GM12878 (cell line): ENCODE results near the gene YIF1A. TPM values are rescaled to one million over a fixed set of nuclear protein-coding genes. Genes with fewer than 3 reads are reported as not detected.

Experiments
- CEBPB ChIP-seq, 2 experiments: fragments of 150-350 bp in 1 of 2; IDR thresholded peaks; 2 replicates each; pipeline ENCODE4 v1.6.1; 2012 to 2014; ENCODE audit warnings: low read depth in 2 of 2, low read length in 2 of 2, borderline replicate concordance in 1 of 2, inconsistent platforms in 1 of 2
- IRF5 ChIP-seq: fragments of 450-650 bp; IDR thresholded peaks from 2 replicates; pipeline ENCODE4 v1.6.1; 2017; ENCODE audit warnings: borderline replicate concordance
- MEF2B ChIP-seq: fragments of 450-650 bp; IDR thresholded peaks from 2 replicates; pipeline ENCODE4 v1.6.1; 2018; ENCODE audit warnings: mild to moderate bottlenecking, moderate library complexity; ENCODE audit not compliant: partially characterized antibody, poor library complexity, severe bottlenecking
- MYB ChIP-seq: fragments of 150-350 bp; IDR thresholded peaks from 2 replicates; pipeline ENCODE4 v1.6.1; 2014; ENCODE audit warnings: mild to moderate bottlenecking, low read depth, low read length, borderline replicate concordance
- POLR2A ChIP-seq: IDR thresholded peaks from 2 replicates; pipeline ENCODE4 v1.6.1; 2011; ENCODE audit warnings: low read depth, mild to moderate bottlenecking, low read length
- POLR2AphosphoS5 ChIP-seq: IDR thresholded peaks from 2 replicates; pipeline ENCODE4 v1.6.1; 2011; ENCODE audit warnings: mild to moderate bottlenecking, low read length, inconsistent platforms
- RB1 ChIP-seq: fragments of 450-650 bp; formaldehyde crosslinking; IDR thresholded peaks from 2 replicates; pipeline ENCODE4 v1.6.1; 2017; ENCODE audit warnings: mild to moderate bottlenecking, borderline replicate concordance
- SKIL ChIP-seq: fragments of 450-650 bp; IDR thresholded peaks from 2 replicates; pipeline ENCODE4 v1.6.1; 2017; ENCODE audit warnings: mild to moderate bottlenecking, low read depth, inconsistent platforms; ENCODE audit not compliant: poor library complexity, severe bottlenecking
- SP1 ChIP-seq: IDR thresholded peaks from one replicate; pipeline ENCODE4 v1.6.1; 2011; ENCODE audit warnings: low read depth, low read length
- ZNF24 ChIP-seq: fragments of 450-650 bp; IDR thresholded peaks from 2 replicates; pipeline ENCODE4 v1.6.1; 2017; ENCODE audit warnings: antibody characterized with exemption, mild to moderate bottlenecking
- ZNF592 ChIP-seq: fragments of 450-650 bp; IDR thresholded peaks from 2 replicates; pipeline ENCODE4 v1.6.1; 2017; ENCODE audit warnings: mild to moderate bottlenecking, moderate library complexity
- ZSCAN29 ChIP-seq: fragments of 450-650 bp; IDR thresholded peaks from 2 replicates; pipeline ENCODE4 v1.6.1; 2017; ENCODE audit warnings: mild to moderate bottlenecking, moderate library complexity
- ZZZ3 ChIP-seq: IDR thresholded peaks from 2 replicates; pipeline ENCODE4 v1.6.1; 2011; ENCODE audit warnings: low read depth; ENCODE audit not compliant: control insufficient read depth, insufficient read length
- polyA plus RNA-seq, 11 experiments: library from polyadenylated mRNA; depleted of rRNA in 4 of 11; unstranded in 6 of 11; stranded (reverse) in 5 of 11; fragments of >200 nt; fragmentation: Nextera tagmentation in 4 of 11; fragmentation: Illumina TruSeq in 1 of 11; extraction: Ambion mirVana in 4 of 11; extraction: Trizol in 1 of 11; gene quantifications; 1 replicate in 1 of 11; 2 replicates in 10 of 11; pipeline versions ENCODE4 v1.2.1 to v1.2.3, GENCODE V29; 2011 to 2016; ENCODE audit warnings: inconsistent platforms in 2 of 11, missing spikeins in 2 of 11, low read depth in 1 of 11
- total RNA-seq, 4 experiments: library from RNA; depleted of rRNA in 3 of 4; stranded (reverse); fragments of >200 nt in 3 of 4; fragmentation: Illumina TruSeq in 1 of 4; extraction: Trizol in 1 of 4; gene quantifications; 2 replicates each; pipeline versions ENCODE4 v1.2.1 to v1.2.3, GENCODE V29; 2013 to 2021
- TF ChIP-seq, protein P1 (sequence below): fragments of 450-650 bp; IDR thresholded peaks from 2 replicates; pipeline ENCODE4 v1.6.1; 2017; ENCODE audit warnings: mild to moderate bottlenecking, moderate library complexity
- TF ChIP-seq, protein P2 (sequence below): IDR thresholded peaks from 2 replicates; pipeline ENCODE4 v1.6.1; 2011; ENCODE audit warnings: low read depth, mild to moderate bottlenecking, low read length, moderate library complexity, borderline replicate concordance; ENCODE audit errors: extremely low read depth

YIF1A gene
- total and polyA plus RNA-seq, 10 of the 15 experiments (the other 5 are each of a cell fraction or from before 2014, with no cell fraction given): 6.6 to 128 (median 71.7) TPM

GRCh38 chr11:66267379-66268243, 21.3 kb downstream of the YIF1A start (continued):
- TF ChIP-seq ZNF592 (no peak), POLR2A (peak; percentile 68), IRF5 (no peak), SP1 (no peak), ZNF24 (no peak), MEF2B (peak; percentile 49), ZZZ3 (no peak), RB1 (0 out of 2 replicates have a peak, but pooled peaks have one; percentile 11), ZSCAN29 (no peak), CEBPB (IDR thresholded peaks at IDR 0.05; ENCODE audit: borderline replicate concordance in 1 of 2, low read depth in 2 of 2, low read length in 2 of 2) (no peak), SKIL (peak; percentile 48), POLR2AphosphoS5 (no peak), MYB (no peak)
- TF ChIP-seq, protein P1, sequence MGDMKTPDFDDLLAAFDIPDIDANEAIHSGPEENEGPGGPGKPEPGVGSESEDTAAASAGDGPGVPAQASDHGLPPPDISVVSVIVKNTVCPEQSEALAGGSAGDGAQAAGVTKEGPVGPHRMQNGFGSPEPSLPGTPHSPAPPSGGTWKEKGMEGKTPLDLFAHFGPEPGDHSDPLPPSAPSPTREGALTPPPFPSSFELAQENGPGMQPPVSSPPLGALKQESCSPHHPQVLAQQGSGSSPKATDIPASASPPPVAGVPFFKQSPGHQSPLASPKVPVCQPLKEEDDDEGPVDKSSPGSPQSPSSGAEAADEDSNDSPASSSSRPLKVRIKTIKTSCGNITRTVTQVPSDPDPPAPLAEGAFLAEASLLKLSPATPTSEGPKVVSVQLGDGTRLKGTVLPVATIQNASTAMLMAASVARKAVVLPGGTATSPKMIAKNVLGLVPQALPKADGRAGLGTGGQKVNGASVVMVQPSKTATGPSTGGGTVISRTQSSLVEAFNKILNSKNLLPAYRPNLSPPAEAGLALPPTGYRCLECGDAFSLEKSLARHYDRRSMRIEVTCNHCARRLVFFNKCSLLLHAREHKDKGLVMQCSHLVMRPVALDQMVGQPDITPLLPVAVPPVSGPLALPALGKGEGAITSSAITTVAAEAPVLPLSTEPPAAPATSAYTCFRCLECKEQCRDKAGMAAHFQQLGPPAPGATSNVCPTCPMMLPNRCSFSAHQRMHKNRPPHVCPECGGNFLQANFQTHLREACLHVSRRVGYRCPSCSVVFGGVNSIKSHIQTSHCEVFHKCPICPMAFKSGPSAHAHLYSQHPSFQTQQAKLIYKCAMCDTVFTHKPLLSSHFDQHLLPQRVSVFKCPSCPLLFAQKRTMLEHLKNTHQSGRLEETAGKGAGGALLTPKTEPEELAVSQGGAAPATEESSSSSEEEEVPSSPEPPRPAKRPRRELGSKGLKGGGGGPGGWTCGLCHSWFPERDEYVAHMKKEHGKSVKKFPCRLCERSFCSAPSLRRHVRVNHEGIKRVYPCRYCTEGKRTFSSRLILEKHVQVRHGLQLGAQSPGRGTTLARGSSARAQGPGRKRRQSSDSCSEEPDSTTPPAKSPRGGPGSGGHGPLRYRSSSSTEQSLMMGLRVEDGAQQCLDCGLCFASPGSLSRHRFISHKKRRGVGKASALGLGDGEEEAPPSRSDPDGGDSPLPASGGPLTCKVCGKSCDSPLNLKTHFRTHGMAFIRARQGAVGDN: peak; percentile 39; the same call in 1 of the 2 replicates
- TF ChIP-seq, protein P2, sequence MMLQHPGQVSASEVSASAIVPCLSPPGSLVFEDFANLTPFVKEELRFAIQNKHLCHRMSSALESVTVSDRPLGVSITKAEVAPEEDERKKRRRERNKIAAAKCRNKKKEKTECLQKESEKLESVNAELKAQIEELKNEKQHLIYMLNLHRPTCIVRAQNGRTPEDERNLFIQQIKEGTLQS: no peak
